ENCODE measurements around the gene KBTBD12.

- TF ChIP-seq ZNF768 (CRISPR knock-in tag; IDR thresholded peaks at IDR 0.05) (no peak), ZNF10 (CRISPR knock-in tag; IDR thresholded peaks at IDR 0.05; ENCODE audit: borderline replicate concordance, low read depth) (no peak), ZNF275 (CRISPR knock-in tag; IDR thresholded peaks at IDR 0.05; ENCODE audit: borderline replicate concordance) (no peak), RAD21 (CRISPR knock-in tag; IDR thresholded peaks at IDR 0.05) (no peak), UBTF (CRISPR knock-in tag; IDR thresholded peaks at IDR 0.05) (no peak), CHD2 (IDR thresholded peaks at IDR 0.05; ENCODE audit: low read depth, low read length) (no peak), FOXA3 (CRISPR knock-in tag; IDR thresholded peaks at IDR 0.05) (no peak), CREM (IDR thresholded peaks at IDR 0.05) (no peak), CREM (CRISPR knock-in tag; IDR thresholded peaks at IDR 0.05) (no peak), ZNF12 (CRISPR knock-in tag; IDR thresholded peaks at IDR 0.05) (no peak)
Measured at GRCh38 chr3:127990051-127990450, 75.0 kb downstream of the KBTBD12 start.

Measured in HepG2 (cell line).